ENCODE results near the gene ULK1.

The ULK1 gene

GRCh38 chr12:131893605-131894312 is 663 bp upstream of the ULK1 start:
- DNase-seq: no peak

DNA sequence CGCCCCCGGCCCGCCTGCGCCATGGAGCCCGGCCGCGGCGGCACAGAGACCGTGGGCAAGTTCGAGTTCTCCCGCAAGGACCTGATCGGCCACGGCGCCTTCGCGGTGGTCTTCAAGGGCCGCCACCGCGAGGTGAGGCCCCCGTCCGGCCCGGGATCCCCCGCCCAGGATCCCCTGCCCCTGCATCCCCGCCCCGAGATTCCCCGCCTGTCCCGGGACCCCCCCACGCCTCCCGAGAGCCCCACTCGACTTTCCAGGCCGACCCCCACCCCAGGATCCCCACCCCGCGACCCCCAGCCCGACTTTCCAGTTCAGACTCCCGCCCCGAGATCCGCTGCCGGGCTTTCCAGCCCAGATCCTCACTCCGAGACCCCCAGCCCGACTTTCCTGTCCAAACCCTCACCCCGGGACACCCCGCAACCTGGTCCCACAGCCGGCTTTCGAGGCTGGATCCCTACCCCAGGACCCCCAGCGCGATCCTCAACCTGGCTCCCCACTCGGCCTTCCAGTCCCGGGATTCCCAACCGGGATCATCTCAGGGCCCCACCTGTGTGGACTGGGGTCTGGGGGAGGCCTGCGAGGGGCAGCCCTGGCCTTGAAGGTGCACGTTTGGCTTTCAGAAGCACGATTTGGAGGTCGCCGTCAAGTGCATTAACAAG is 688 bp downstream of the ULK1 start:
- DNase-seq: peak; percentile 36

DNA sequence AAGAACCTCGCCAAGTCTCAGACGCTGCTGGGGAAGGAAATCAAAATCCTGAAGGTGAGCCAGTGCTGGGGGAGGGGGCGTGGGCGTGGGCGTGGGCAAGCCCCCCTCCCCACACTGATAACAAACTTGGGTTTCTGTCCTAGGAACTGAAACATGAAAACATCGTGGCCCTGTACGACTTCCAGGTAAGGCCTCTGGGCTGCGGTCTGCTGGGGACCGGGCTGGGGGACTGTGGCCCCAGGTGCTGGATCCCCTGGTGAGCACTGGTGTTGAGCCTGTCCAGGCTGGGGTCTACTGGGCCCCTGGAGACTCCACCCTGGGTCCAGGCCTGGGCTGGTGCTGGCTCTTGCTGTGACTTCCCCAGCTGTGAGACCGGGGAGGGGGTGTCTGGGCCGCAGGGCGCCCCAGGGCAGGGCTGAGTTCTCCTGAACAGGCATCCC is 1.2 kb downstream of the ULK1 start:
- DNase-seq: peak; percentile 29

DNA sequence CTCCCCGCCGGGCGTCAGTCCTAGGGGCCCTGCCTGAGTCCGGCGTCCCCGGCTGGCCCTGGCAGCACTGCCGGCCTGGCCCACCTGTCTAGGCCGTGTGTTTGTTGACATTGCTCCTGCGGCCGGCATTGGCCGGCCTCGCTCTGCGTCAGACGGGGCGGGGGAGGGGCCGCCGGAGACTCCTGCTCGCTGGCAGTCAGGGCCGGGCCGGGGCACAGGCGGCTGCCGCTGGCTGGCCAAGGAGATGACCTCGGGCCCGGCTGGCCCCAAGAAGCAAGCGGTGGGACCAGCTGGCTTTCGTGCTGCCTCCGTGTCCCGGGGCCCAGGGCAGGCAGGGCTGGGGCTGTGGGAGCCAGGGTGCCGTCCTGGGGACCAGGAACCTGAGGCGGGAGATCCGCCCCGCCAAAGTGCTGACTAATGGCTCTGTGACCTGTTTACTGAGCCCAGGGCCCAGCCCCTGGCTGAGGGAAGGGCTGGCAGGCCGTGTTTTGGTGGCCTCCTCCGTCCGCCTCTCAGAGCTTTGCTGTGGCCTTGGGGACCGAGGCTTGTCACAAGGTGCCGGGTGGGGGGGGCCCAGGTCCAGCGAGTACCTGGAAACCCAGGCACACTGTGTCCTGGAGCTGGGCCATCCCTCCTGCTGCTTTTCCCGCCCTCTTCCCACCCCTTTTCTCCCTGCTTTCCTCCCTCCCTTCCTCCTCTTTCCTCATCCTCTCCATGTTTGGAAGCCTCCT is 1.8 kb downstream of the ULK1 start:
- DNase-seq: peak; percentile 79

- DNase-seq: no peak
Observed at GRCh38 chr12:131896811-131897270, 2.4 kb downstream of the ULK1 start.

- no peak for DNase-seq
Observed at GRCh38 chr12:131897276-131897675, 2.9 kb downstream of the ULK1 start.

- no peak for DNase-seq
Observed at GRCh38 chr12:131897875-131898274, 3.5 kb downstream of the ULK1 start.

DNA sequence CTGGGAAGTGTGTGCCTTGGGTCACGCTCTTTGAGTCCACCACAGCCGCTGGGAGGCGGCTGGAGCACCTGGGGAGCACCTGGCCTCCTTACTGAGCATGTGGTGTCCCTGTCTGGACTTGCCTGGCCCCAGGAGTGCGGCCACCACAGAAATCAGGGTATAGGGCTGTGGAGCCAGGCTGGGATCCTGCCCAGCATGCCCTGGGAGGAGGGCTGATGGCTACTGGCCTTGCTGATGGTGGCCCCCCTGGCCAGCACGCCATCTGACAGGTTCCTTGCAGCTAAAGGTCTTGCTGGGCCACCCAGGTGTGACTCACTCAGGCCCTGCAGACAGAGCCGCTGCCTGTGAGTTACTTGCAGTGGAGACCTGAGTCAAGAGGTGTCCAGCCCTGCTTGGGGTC is 6.0 kb downstream of the ULK1 start:
- DNase-seq: no peak

GRCh38 chr12:131901431-131902331 is 7.3 kb downstream of the ULK1 start:
- DNase-seq: no peak

GRCh38 chr12:131902332-131903241 is 8.2 kb downstream of the ULK1 start:
- DNase-seq: no peak

- DNase-seq: no peak
Observed at GRCh38 chr12:131903270-131904255, 9.1 kb downstream of the ULK1 start.

- no peak for DNase-seq
Observed at GRCh38 chr12:131904346-131904745, 9.9 kb downstream of the ULK1 start.

GRCh38 chr12:131905081-131905629 is 10.7 kb downstream of the ULK1 start:
- no peak for DNase-seq

DNA sequence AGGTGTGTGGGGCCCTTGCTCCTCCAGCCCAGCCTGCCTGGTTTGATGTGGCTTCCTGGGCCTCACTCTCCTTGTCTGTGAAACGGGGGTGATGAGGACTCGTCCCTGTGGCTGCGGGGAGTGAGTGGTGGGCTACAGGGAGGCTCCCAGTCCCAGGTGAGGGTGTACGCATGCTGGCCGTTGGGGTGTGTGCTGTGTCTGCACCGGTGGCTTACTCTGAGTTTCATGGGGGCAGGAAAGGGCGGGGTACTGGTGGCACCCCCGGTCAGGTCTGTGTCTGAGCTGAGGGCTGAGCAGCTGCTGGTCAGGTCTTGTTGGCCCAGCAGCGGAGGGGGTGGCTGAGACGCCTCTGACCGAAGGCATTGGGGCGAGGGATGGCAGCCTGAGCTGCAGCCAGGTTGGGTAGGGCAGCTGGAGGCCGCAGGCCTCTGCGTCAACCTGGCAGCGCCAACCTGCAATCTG is 11.2 kb downstream of the ULK1 start:
- no peak for DNase-seq

- no peak for DNase-seq
Observed at GRCh38 chr12:131907379-131908091, 13.1 kb downstream of the ULK1 start.

DNA sequence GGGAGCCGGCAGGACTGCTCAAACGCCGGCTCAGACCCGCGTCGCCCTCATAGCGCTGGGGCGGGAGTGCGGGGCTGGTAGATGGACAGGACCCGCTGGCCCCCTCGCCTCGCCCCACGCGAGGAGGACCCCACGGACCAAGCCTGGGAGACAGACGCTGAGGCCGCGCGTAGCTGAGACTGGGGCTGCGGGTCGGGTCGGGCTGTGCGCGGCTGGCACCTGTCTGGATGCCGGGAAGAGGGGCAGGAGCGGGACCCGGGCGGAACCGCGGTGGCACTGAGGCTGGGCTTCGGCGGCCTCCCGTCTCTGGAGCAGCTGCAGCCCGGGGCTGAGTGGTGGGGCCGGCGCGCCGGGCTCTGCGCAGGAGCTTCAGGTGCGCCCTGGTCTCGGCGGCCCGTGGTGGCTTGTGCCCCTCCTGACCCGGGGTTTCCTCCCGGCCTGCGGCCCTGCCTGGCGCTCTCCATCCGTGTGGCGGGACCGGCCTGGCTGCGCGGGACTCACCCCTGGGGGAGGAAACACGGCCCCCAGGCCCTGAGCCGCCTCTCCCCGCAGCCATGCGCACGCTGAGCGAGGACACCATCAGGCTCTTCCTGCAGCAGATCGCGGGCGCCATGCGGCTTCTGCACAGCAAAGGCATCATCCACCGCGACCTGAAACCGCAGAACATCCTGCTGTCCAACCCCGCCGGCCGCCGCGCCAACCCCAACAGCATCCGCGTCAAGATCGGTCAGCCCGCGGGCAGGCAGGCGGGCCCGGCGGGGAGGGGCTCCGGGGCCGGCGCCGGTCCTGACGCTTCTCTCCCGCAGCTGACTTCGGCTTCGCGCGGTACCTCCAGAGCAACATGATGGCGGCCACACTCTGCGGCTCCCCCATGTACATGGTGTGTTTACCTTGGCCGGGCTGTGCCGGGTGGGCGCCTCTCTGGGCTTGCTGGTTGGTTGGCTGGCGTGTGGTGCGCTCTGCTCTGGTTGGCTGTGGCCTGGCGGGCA is 14.0 kb downstream of the ULK1 start:
- DNase-seq: no peak

- no peak for DNase-seq
Observed at GRCh38 chr12:131909081-131909751, 14.8 kb downstream of the ULK1 start.
